Cardiac fibroblast (primary cell): ENCODE measurements around the gene APOL4.

Experiments used
- DNase-seq, 2 donors: peaks; one replicate each; pipeline versions ENCODE4 v3.0.0 to v3.0.0-alpha.2; 2010; ENCODE audit warnings: low read depth in 2 of 2
- H3K4me3 ChIP-seq, 2 donors: replicated peaks in 1 of 2; 1 replicate in 1 of 2; 2 replicates in 1 of 2; pipeline ENCODE4 v1.5.1; 2011; ENCODE audit warnings: low read depth in 2 of 2, low read length in 2 of 2, mild to moderate bottlenecking in 2 of 2, moderate library complexity in 1 of 2
- CTCF ChIP-seq: IDR thresholded peaks from one replicate; pipeline ENCODE4 v1.5.1; 2011; ENCODE audit warnings: low read depth, mild to moderate bottlenecking, low read length, inconsistent platforms

Gene APOL4

DNA sequence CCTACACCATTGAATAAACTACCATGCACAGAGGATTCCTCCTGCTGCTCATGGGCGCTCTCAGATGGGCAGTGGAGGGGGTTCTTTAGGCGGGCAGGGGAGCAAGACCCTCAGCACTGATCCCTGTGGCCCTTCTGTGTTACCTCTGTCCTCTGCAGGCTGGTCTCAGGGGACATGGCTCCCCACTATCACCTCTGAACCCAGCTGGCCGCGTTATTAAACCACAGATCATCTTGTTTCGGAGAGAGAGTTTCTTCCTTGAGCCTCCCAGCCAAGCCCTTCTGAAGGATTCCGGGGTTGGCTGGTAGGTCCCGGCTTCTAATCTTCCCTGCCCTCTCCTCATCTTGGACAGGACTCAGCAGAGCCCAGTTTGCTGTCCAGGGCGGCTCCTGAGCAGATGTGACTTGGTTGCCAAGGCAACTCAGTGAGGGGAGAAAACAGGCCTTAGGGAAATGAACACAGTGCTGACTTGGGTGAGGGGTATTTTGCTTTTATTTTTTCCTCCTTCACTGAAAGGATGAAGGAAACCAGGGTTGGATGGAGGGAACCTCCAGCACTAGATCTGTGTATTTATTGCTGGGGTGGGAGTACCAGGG, 54.3 kb downstream of the APOL4 start:
- peak in 1 of 2 donors; percentile 19 for DNase-seq
- H3K4me3 ChIP-seq = no peak overlapping the region
- TF ChIP-seq CTCF = no peak

- no peak overlapping the region for H3K4me3 ChIP-seq
- DNase-seq = peak; percentile 30 to 34
- no peak for TF ChIP-seq CTCF
These were observed 55.7 kb downstream of the APOL4 start for GRCh38 chr22:36145881-36146280.

- no peak overlapping the region for H3K4me3 ChIP-seq
- peak; percentile 88 to 89 for DNase-seq
- TF ChIP-seq CTCF = peak; percentile 85
These were observed 56.6 kb downstream of the APOL4 start for GRCh38 chr22:36144886-36145541.

- H3K4me3 ChIP-seq = no peak overlapping the region
- no peak for DNase-seq
- no peak for TF ChIP-seq CTCF
These were observed 57.7 kb downstream of the APOL4 start for GRCh38 chr22:36143956-36144355.

DNA sequence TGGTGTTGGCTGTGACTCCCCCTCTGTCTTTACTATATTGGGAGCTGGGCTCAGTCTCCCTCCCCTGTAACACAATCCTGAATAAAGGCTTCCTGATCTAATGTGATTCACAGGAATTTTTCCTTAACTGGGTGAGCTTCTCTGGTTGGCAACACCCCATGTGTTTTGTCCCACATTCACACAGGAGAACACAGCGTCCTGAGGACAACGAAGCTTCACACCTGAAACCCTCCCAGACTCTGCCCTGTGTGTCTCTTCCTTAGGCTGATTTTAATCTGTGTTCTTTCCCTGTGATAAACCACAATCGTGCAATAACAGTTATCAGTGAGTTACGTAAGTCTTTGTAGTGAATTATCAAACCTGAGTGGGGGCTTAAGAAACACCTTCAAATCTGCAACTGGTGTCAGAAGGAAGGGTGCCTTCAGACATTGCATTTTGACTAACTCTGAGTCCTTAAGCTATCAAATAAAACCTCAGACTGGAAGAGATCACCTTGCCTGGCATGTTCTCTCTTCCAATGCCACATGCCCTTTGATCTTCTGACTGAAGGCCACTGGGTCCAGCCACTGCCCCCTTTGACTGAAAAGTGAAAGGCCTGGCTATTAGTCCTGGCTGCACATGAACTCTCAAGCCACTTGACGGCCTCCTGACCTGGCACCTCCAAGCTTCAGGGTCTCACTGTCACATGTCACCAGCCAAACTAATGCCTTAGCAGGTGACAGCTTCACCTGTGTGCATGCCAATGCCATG, 58.4 kb downstream of the APOL4 start:
- no peak for TF ChIP-seq CTCF
- no peak for DNase-seq

GRCh38 chr22:36141481-36141880, 60.1 kb downstream of the APOL4 start:
- no peak for DNase-seq
- no peak for TF ChIP-seq CTCF
- H3K4me3 ChIP-seq = no peak overlapping the region

More for the DNA sequence above, 58.4 kb downstream of the APOL4 start:
- no peak overlapping the region for H3K4me3 ChIP-seq
